Memory B cell (primary cell): ENCODE results near the gene PDE6H.

Source experiments
- ATAC-seq: fragments of 150-1000 bp; cut with Tn5 transposase; 2 replicates; pipeline ENCODE4 v1.10.0; 2021; ENCODE audit warnings: low read depth, mild to moderate bottlenecking, moderate library complexity
- DNase-seq, 2 donors: peaks; one replicate each; pipeline ENCODE4 v3.0.0; 2022; ENCODE audit warnings: low spot score in 2 of 2
- H3K27ac Mint-ChIP-seq: one replicate; pipeline ENCODE4 v1.8.0; 2022; ENCODE audit warnings: mild to moderate bottlenecking, moderate library complexity, mixed read lengths
- H3K27me3 Mint-ChIP-seq: one replicate; pipeline ENCODE4 v1.8.0; 2022; ENCODE audit warnings: mixed read lengths
- H3K36me3 Mint-ChIP-seq: one replicate; pipeline ENCODE4 v1.8.0; 2022; ENCODE audit warnings: mild to moderate bottlenecking, mixed read lengths
- H3K4me1 Mint-ChIP-seq: one replicate; pipeline ENCODE4 v1.8.0; 2022; ENCODE audit warnings: mixed read lengths
- H3K4me3 Mint-ChIP-seq: one replicate; pipeline ENCODE4 v1.8.0; 2022; ENCODE audit warnings: mild to moderate bottlenecking, moderate library complexity, mixed read lengths
- H3K9me3 Mint-ChIP-seq: one replicate; pipeline ENCODE4 v1.8.0; 2022; ENCODE audit warnings: mixed read lengths

PDE6H gene

DNA sequence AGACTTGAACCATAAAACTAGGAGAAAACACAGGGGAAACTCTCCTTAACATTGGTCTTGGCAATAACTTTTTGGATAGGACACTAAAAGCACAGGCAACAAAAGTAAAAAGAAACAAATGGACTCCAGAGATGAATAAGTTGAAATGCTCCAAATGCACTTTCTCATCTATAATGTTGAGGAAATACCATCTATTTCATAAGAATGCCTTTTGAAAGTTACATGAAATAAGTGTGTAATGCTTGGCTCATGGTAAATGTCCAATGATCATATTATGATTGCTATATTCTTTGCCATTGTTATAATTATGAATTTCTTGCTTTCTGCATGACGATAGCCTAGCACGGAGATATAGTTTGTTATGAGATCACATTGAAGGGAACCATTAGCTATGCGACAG is 19.8 kb downstream of the PDE6H start:
- Mint-ChIP-seq H3K4me3 (no peak overlapping the region), H3K27me3 (no peaks in the 10 kb centered on the region), H3K36me3 (no peaks in the 10 kb centered on the region), H3K27ac (no peak overlapping the region), H3K4me1 (peaks cover 54% of the 10 kb centered on the region), H3K9me3 (peaks cover 4% of the 10 kb centered on the region)
- ATAC-seq (no peak), DNase-seq (no peak)

DNA sequence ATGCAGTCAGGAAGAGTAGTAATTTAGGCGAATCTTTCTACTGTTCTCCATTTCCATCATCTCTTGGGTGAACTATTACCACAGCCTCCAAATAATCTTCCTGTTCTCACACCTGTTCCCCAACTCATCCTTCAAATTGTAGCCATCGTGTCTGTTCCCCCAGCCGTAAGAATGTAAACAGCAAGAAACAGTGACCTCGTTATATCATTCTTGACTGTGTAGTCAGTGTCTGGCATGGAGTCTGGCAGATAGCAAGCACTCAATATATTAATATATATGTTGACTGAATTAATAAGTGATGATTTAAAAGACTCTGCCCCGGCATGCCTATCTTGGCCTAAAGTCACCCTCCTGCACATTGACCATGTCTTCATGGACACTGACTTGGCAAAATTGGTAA is 20.3 kb downstream of the PDE6H start:
- peak overlapping the region; percentile 58 for H3K27ac Mint-ChIP-seq
- no peak overlapping the region for H3K4me3 Mint-ChIP-seq
- ATAC-seq (no peak), DNase-seq (no peak)
- no peaks in the 10 kb centered on the region for H3K36me3 Mint-ChIP-seq
- peaks cover 2% of the 10 kb centered on the region for H3K9me3 Mint-ChIP-seq
- no peaks in the 10 kb centered on the region for H3K27me3 Mint-ChIP-seq
- H3K4me1 Mint-ChIP-seq: peaks cover 50% of the 10 kb centered on the region

DNA sequence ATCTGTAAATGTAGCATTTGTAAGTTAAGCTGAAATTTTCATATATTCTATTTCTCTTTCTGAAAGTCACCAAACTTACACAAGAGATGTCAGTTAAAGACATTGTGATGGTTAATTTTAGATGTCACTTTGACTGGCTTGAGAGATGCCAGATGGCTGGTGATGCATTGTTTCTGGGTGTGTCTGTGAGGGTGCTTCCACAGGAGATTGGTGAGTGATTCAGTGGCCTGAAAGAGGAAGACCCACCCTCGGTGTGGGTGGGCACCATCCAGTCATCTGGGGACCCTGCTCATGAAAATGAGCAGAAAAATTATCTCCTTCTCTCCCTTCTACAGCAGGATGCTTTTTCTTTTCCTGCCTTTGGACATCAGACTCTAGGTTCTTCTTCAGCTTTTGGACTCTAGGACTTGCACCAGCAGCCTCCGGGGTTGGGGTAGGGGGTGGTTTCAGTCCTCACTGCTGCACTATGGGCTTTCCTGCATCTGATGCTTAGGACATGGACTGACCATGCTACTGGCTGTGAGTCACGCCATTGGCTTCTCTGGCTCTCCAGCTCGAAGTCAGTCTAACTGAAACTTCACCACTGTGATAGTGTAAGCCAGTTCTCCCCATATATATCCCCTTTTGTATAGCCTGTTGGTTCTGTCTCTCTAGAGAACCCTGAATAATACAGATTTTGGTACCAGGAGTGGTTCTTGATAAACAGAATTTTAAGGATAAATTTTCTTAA is 20.9 kb downstream of the PDE6H start:
- ATAC-seq (peak; percentile 53), DNase-seq (no peak)
- Mint-ChIP-seq H3K27ac (peak overlapping the region; percentile 58), H3K27me3 (no peaks in the 10 kb centered on the region), H3K4me3 (peak overlapping the region; percentile 18), H3K36me3 (no peaks in the 10 kb centered on the region), H3K9me3 (peaks cover 2% of the 10 kb centered on the region), H3K4me1 (peaks cover 44% of the 10 kb centered on the region)

DNA sequence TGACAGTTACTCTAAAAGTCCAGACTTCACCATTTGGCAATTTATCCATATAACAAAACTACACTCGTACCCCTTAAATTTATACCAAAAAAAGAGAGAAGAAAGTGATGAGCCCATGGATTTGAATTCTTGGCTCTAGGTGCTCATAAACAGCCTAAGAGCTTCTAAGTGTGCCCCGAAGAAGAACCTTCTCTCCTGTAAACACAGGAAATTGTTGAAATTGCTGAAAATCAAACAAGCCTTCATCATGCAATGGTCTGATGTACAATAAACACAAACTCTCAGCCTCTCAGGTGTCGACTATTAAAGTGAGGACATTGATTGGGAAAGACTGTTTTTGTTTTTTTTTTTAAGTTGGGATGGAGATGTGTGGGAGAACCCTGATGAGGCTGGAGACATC is 21.8 kb downstream of the PDE6H start:
- Mint-ChIP-seq H3K27me3 (no peaks in the 10 kb centered on the region), H3K9me3 (no peaks in the 10 kb centered on the region), H3K4me3 (no peak overlapping the region), H3K36me3 (no peaks in the 10 kb centered on the region), H3K27ac (peak overlapping the region; percentile 58), H3K4me1 (peaks cover 37% of the 10 kb centered on the region)
- no peak for DNase-seq
- no peak for ATAC-seq

DNA sequence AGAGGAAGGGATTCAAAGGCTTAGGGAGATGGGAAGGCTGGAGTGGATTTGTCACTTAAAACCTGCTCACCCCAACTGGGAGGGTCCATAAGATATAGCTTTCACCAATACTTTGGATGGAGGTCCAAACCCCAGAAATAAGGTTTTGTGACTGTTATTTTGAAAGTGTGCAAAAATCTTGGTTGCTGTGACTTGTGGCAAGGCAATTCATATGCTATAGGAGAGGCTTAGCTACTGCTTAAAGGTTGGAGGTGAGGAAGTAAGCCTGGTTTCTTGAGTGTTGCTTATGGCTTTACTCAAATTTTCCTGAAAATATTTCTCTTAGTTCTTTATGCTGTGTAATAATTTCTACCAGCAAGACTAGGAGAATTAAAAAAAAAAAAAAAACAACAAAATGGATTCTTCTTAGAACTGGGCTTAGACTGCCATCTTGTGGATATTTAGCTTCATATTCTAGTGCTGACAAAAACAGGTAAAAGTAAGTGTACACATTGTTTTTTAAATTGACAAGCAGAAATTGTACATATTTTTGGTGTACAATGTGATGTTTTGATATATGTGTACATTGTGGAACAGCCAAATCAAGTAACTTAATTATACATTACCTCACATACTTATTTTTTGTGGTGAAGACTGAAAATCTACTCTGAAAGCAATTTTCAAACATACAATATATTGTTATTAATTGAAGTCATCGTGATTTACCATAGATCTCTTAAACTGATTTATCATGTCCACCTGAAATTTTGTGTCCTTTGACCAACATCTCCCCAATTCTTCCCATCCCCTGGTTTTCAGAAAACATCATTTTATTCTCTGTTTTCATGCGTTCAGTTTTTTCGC is 23.0 kb downstream of the PDE6H start:
- DNase-seq (peak in 1 of 2 donors; percentile 45), ATAC-seq (peak; percentile 63)
- Mint-ChIP-seq H3K4me3 (no peak overlapping the region), H3K27me3 (no peaks in the 10 kb centered on the region), H3K36me3 (no peaks in the 10 kb centered on the region), H3K27ac (peak overlapping the region; percentile 58), H3K4me1 (peaks cover 27% of the 10 kb centered on the region), H3K9me3 (no peaks in the 10 kb centered on the region)

DNA sequence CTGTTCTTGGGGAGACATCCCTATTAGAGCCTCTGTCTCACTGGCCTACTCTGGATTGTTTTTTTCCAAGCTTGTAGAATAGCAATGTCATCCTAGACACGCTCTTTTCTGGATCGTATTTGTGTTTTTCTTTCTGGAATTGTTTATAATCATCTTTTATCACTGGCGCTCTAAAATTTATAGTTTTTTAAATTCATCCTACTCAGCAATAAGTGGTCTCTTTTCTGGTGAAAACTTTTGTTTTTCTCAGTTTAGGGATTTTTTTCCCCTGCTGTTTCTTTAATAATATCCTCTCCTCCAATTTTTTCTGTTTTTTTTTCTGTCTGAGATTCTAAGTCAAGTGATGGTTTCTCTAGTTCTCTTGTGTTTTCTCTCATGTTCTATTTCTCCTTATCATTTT is 25.2 kb downstream of the PDE6H start:
- ATAC-seq: no peak
- DNase-seq: no peak
- H3K9me3 Mint-ChIP-seq: no peaks in the 10 kb centered on the region
- no peaks in the 10 kb centered on the region for H3K36me3 Mint-ChIP-seq
- no peak overlapping the region for H3K27ac Mint-ChIP-seq
- H3K4me1 Mint-ChIP-seq: peaks cover 20% of the 10 kb centered on the region
- H3K27me3 Mint-ChIP-seq: peaks cover 2% of the 10 kb centered on the region
- no peak overlapping the region for H3K4me3 Mint-ChIP-seq

DNA sequence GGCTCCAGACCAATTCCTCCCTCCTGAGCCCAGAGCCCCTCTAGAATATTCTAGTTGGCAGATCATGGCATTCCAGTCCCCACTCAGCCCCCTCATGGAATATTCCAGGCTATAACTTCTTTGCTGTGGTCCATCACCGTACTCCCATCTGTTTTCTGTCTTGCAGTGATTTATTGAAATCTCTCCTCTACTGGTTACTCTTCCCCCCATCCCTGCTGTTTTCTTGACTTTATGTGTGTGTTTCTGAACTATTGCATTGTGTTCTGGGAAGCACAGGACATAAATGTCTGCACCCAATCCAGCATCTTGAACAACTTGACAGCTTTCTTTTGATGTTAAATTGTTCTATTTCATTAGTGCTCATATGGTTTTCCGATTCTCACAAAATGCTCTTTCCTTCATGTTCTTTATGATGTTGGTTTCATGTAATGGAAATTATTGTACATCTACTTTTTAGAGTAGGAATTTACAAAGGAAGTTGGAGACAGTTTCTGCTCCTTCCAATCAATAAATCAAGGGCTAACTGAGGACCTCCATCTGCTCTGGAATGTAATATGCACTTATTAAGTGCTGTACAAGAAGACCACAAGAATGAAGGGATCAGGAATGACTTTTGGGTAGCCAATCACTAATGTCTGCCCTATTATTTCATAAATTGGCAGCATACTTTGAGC is 26.3 kb downstream of the PDE6H start:
- H3K9me3 Mint-ChIP-seq: no peaks in the 10 kb centered on the region
- H3K4me3 Mint-ChIP-seq: no peak overlapping the region
- H3K36me3 Mint-ChIP-seq: no peaks in the 10 kb centered on the region
- ATAC-seq (no peak), DNase-seq (no peak)
- peaks cover 10% of the 10 kb centered on the region for H3K4me1 Mint-ChIP-seq
- H3K27ac Mint-ChIP-seq: no peak overlapping the region
- H3K27me3 Mint-ChIP-seq: peaks cover 2% of the 10 kb centered on the region

DNA sequence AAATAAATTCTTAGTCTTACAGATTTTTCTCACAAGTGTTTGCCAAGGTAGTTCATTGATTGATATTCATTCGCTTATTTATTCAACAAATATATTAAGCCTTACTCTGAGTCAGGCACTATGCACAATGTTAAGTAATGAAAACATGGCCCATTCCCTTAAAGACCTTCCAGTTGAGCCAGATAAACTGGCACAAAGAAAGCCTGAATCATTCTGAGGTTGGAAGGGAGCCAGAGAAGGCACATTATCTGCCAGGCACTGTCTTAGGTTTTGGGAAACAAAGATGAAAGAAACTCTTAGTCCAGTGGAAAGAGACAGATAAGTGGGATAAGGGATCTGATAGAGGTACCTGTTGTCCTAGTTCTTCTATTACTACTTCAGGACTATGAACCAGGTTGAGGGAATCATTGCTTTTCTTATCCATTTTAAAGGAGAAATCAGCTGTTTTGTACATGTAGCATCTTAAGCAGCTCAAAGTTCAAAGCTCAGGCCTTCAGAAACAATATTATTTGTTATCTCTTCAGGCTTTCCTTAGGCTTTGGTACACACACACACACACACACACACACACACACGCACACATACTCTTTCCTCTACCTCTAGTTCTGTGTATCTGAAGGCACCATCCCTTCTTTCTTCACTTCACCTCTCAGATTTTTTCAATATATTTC is 27.0 kb downstream of the PDE6H start:
- Mint-ChIP-seq H3K27me3 (peaks cover 6% of the 10 kb centered on the region), H3K27ac (no peak overlapping the region)

DNA sequence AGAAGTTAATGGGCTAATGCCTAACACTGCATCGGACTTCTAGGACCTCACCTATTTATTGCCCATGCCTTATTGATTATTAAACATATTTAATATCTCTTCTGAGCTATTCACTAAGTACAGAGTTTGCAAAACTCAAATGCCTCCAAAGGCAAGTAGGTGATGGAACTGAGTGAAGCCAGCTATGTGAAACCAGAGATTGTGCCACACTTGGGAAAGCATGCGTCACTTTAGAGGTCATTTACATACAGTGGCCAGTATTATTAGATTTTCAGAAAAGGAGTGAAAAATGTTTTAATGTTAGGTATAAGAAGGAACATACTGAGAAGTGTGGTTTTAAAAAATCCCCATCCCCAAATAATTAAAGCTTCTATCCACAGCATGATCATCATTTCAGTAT is 27.7 kb downstream of the PDE6H start:
- DNase-seq: no peak
- ATAC-seq: no peak
- Mint-ChIP-seq H3K36me3 (no peaks in the 10 kb centered on the region), H3K4me1 (peaks cover under 1% of the 10 kb centered on the region), H3K27ac (no peak overlapping the region), H3K27me3 (peaks cover 6% of the 10 kb centered on the region), H3K4me3 (no peak overlapping the region), H3K9me3 (no peaks in the 10 kb centered on the region)

More for the DNA sequence above, 27.0 kb downstream of the PDE6H start:
- peaks cover 8% of the 10 kb centered on the region for H3K4me1 Mint-ChIP-seq
- no peak for DNase-seq
- H3K4me3 Mint-ChIP-seq: no peak overlapping the region
- H3K9me3 Mint-ChIP-seq: no peaks in the 10 kb centered on the region
- ATAC-seq: no peak
- H3K36me3 Mint-ChIP-seq: no peaks in the 10 kb centered on the region

DNA sequence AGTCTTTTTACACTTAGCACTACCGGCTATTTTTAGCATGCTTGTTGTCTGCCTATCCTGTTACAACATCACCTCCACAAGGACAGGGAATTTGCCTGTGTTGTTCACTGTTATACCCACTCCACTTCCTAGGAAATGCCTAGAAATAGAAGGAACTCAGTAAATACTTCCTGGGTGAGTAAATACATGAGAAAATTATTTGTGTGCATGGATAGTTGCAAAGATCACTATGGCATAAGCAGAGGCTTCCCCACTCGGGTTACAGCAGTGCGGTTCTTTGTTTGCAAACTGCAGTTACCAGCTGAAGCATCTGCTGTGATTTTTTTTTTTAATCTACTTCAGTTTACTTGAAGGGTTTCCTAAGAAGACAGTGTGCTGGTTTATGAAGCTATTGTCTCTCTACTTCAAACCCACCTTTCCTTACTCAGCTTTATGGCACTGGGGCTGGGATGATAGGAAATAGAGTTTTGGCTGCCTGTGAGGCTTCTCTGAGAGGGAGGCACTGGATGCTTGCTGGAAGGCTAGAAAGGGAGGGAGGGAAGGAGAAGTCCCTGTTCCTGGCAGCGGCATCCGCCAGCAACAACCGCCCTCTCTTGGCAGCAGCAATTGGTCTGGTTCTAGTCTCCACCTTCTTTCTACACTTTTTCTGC is 29.0 kb downstream of the PDE6H start:
- ATAC-seq: no peak
- Mint-ChIP-seq H3K36me3 (no peaks in the 10 kb centered on the region), H3K9me3 (no peaks in the 10 kb centered on the region), H3K4me1 (no peaks in the 10 kb centered on the region), H3K27me3 (peaks cover 10% of the 10 kb centered on the region), H3K4me3 (no peak overlapping the region), H3K27ac (no peak overlapping the region)
- no peak for DNase-seq

DNA sequence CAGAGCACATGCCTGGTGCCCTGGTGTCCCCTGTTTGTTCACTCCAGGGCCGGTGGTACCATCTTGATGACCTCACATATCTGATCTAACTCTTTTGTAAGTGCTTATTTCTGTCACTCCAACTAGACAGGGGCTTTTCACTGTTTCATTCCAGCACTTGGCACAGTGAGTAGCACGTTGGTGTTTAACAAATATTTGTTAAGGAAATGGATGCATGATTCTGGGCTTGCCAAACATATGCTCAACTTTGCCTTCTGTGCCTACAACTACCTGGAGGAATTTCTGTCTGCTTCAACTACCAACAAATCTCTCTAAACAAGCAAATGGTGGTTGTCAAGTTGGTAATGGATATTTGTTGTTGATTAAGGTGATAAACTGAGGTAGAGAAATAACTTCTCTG is 31.6 kb downstream of the PDE6H start:
- DNase-seq (no peak), ATAC-seq (no peak)
- Mint-ChIP-seq H3K36me3 (no peaks in the 10 kb centered on the region), H3K4me1 (no peaks in the 10 kb centered on the region), H3K27ac (no peak overlapping the region), H3K27me3 (peaks cover 15% of the 10 kb centered on the region), H3K9me3 (no peaks in the 10 kb centered on the region), H3K4me3 (no peak overlapping the region)

DNA sequence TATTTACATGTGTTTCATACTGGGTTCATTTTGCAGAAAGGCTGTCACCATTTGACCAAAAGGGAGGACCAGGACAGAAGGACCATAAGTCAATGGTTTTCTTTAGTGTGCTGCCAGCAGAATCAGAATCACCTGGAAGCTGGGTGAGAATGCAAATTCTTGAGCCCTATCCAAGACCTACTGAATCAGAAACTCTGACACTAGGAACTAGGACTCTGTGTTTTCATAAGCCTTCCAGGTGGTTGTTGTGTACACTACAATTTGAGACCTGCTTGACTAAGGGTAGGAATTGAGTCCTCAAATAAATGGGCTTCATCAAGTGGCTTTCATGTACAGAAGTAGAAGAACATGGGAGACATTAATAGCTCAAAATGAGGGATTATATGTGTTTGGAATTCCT is 32.2 kb downstream of the PDE6H start:
- H3K4me3 Mint-ChIP-seq: no peak overlapping the region
- peaks cover 18% of the 10 kb centered on the region for H3K27me3 Mint-ChIP-seq
- H3K9me3 Mint-ChIP-seq: no peaks in the 10 kb centered on the region
- H3K4me1 Mint-ChIP-seq: no peaks in the 10 kb centered on the region
- H3K27ac Mint-ChIP-seq: no peak overlapping the region
- DNase-seq (no peak), ATAC-seq (no peak)
- no peaks in the 10 kb centered on the region for H3K36me3 Mint-ChIP-seq

DNA sequence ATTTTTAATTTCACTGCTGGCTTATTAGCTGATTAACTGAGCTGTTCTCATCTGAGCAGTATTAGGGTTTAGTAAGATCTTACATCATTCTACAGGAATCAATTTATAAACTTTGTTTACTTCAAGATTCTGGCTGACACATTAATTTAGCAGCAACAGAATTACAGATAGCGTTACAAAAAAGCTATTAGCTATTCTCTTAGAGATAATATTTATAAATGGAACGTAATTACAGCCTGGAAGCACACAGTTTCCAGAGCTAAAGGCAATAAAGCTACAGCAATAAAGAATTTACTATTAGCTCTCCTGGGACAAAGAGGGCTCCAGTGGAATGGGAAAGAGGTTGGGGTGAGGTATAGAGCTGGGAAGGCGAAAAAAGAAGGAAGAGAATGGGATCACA is 34.7 kb downstream of the PDE6H start:
- Mint-ChIP-seq H3K27me3 (peaks cover 16% of the 10 kb centered on the region), H3K27ac (no peak overlapping the region), H3K9me3 (no peaks in the 10 kb centered on the region), H3K4me1 (no peaks in the 10 kb centered on the region), H3K36me3 (no peaks in the 10 kb centered on the region), H3K4me3 (no peak overlapping the region)
- DNase-seq (no peak), ATAC-seq (no peak)
